GM18868 (cell line): ENCODE measurements around the gene CD209.

Experiments
- ATAC-seq: cut with Tn5 transposase; IDR thresholded peaks from one replicate; pipeline ENCODE4 v1.9.1; 2021; ENCODE audit warnings: mild to moderate bottlenecking, moderate library complexity; ENCODE audit not compliant: unreplicated experiment

Gene CD209

GRCh38 chr19:7709932-7710460 lies 37.3 kb downstream of the CD209 start:
- ATAC-seq, result no peak

GRCh38 chr19:7706955-7707456 lies 40.3 kb downstream of the CD209 start:
- no peak for ATAC-seq

- ATAC-seq, result no peak
Observed at GRCh38 chr19:7706188-7706954, 41.0 kb downstream of the CD209 start.

- no peak for ATAC-seq
Observed at GRCh38 chr19:7705387-7706187, 41.7 kb downstream of the CD209 start.

GRCh38 chr19:7704280-7705060 lies 42.9 kb downstream of the CD209 start:
- ATAC-seq, result no peak

- ATAC-seq, result no peak
Observed at GRCh38 chr19:7703332-7703731, 44.0 kb downstream of the CD209 start.

- ATAC-seq, result peak; percentile 51
Observed at GRCh38 chr19:7701654-7702457, 45.5 kb downstream of the CD209 start, which contains the start of gene FCER2. Gene FCER2, minus strand, starts transcription at chr19:7702131. Its CDS starts 2,371 bp downstream, at chr19:7699760.

GRCh38 chr19:7701049-7701653 lies 46.2 kb downstream of the CD209 start:
- ATAC-seq, result no peak

- no peak for ATAC-seq
Observed at GRCh38 chr19:7699417-7700401, 47.6 kb downstream of the CD209 start.

- ATAC-seq, result no peak
Observed at GRCh38 chr19:7699003-7699402, 48.3 kb downstream of the CD209 start.

- ATAC-seq, result no peak
Observed at GRCh38 chr19:7698583-7698982, 48.8 kb downstream of the CD209 start.

GRCh38 chr19:7697721-7698287 lies 49.5 kb downstream of the CD209 start:
- ATAC-seq, result no peak

GRCh38 chr19:7694499-7694898 lies 52.8 kb downstream of the CD209 start:
- peak; percentile 35 for ATAC-seq

GRCh38 chr19:7692417-7693088 lies 54.8 kb downstream of the CD209 start:
- no peak for ATAC-seq

- no peak for ATAC-seq
Observed at GRCh38 chr19:7691497-7691896, 55.8 kb downstream of the CD209 start.

GRCh38 chr19:7690779-7691258 lies 56.5 kb downstream of the CD209 start:
- ATAC-seq, result no peak
